Measurements from ENCODE around the gene EFHD1.

DNA sequence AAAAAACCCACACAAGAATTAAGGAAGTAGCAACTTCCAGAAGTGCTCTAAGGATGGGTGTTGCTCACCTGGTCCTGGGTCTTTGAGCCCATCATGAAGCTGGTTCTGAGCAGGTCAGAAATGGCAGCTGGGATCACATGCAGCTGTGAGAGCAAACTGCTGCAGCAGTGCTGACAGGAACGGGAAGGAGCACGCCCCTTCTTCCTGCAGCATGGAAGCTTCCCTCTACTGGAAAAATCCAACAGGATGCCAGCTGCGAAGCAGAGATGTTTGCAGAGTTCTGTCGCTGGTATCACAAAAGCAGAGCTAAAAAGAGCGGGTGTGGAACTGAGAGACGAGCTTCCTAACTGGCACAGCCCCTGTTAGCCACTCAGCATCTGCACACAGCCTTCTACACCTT, 49.2 kb upstream of the EFHD1 start:
- TF ChIP-seq, protein P1, sequence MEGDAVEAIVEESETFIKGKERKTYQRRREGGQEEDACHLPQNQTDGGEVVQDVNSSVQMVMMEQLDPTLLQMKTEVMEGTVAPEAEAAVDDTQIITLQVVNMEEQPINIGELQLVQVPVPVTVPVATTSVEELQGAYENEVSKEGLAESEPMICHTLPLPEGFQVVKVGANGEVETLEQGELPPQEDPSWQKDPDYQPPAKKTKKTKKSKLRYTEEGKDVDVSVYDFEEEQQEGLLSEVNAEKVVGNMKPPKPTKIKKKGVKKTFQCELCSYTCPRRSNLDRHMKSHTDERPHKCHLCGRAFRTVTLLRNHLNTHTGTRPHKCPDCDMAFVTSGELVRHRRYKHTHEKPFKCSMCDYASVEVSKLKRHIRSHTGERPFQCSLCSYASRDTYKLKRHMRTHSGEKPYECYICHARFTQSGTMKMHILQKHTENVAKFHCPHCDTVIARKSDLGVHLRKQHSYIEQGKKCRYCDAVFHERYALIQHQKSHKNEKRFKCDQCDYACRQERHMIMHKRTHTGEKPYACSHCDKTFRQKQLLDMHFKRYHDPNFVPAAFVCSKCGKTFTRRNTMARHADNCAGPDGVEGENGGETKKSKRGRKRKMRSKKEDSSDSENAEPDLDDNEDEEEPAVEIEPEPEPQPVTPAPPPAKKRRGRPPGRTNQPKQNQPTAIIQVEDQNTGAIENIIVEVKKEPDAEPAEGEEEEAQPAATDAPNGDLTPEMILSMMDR (IDR thresholded peaks at IDR 0.05; ENCODE audit: insufficient read depth, low read length), result no peak
- no peak for TF ChIP-seq POLR2AphosphoS5 (IDR thresholded peaks at IDR 0.05; ENCODE audit: low read depth)
- TF ChIP-seq, protein P2, sequence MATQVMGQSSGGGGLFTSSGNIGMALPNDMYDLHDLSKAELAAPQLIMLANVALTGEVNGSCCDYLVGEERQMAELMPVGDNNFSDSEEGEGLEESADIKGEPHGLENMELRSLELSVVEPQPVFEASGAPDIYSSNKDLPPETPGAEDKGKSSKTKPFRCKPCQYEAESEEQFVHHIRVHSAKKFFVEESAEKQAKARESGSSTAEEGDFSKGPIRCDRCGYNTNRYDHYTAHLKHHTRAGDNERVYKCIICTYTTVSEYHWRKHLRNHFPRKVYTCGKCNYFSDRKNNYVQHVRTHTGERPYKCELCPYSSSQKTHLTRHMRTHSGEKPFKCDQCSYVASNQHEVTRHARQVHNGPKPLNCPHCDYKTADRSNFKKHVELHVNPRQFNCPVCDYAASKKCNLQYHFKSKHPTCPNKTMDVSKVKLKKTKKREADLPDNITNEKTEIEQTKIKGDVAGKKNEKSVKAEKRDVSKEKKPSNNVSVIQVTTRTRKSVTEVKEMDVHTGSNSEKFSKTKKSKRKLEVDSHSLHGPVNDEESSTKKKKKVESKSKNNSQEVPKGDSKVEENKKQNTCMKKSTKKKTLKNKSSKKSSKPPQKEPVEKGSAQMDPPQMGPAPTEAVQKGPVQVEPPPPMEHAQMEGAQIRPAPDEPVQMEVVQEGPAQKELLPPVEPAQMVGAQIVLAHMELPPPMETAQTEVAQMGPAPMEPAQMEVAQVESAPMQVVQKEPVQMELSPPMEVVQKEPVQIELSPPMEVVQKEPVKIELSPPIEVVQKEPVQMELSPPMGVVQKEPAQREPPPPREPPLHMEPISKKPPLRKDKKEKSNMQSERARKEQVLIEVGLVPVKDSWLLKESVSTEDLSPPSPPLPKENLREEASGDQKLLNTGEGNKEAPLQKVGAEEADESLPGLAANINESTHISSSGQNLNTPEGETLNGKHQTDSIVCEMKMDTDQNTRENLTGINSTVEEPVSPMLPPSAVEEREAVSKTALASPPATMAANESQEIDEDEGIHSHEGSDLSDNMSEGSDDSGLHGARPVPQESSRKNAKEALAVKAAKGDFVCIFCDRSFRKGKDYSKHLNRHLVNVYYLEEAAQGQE (IDR thresholded peaks at IDR 0.05; ENCODE audit: insufficient replicate concordance, low read depth), result no peak
- no peak for TF ChIP-seq GABPA (IDR thresholded peaks at IDR 0.05; ENCODE audit: low read depth)
- TF ChIP-seq SPI1 (IDR thresholded peaks at IDR 0.05; ENCODE audit: borderline replicate concordance, low read depth), result no peak
